Hematopoietic multipotent progenitor cell treated with erythropoietin and hydrocortisone succinate and interleukin-3 and kit ligand, for 15 days (in vitro differentiated cells): Measurements from ENCODE around the gene LAMC1.

Experiments
- DNase-seq: peaks from one replicate; pipeline ENCODE4 v3.0.0-alpha.2; 2015; ENCODE audit warnings: low spot score

Gene LAMC1

DNA sequence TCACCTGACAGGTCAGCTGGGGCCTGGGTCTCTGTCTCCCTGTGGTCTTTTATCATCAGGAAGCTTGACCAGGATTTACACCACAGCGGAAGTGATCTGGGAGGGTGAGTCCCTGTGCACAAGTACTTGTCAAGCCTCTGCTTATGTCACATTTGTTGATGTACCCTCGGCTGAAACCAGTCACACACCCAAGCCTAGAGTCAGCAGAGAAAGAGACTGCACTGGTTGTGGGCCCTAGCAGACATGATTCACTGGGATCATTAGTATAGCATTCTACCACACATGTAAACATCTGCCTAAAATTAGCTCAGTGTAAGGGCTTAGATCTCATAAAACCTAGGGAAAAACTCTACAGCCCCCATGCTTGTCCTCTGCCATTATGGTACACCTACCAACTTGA lies 83.5 kb downstream of the LAMC1 start:
- no peak for DNase-seq

DNA sequence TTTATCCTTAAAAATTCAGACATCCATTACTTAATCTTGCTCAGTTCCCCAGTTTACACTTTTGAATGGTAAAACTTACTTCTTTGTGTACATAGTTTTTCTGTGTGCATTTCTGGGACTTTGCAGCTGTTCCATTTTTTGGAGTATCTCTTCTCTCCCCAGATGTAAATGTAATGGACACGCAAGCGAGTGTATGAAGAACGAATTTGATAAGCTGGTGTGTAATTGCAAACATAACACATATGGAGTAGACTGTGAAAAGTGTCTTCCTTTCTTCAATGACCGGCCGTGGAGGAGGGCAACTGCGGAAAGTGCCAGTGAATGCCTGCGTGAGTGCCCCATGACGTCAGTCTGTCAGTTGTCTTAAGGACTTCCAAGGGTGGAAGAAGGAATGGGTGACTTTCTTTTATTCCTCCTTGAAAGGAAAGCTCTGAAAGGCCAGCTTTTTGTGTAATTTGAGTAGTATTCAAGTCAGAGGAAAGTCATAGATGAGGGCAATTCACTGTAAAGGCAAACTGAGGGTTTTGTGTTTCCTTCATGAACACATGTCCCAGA lies 87.2 kb downstream of the LAMC1 start:
- no peak for DNase-seq

DNA sequence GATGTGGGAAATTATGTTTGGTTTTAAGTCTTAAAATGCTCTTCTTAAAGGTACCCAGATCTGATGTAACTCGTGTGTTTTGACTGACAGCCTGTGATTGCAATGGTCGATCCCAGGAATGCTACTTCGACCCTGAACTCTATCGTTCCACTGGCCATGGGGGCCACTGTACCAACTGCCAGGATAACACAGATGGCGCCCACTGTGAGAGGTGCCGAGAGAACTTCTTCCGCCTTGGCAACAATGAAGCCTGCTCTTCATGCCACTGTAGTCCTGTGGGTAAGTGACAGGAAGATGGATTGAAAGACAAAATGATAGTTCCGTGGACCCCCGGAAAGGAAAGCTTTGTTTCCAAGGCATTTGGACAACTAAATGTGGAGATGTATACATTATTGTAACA lies 91.2 kb downstream of the LAMC1 start:
- no peak for DNase-seq

DNA sequence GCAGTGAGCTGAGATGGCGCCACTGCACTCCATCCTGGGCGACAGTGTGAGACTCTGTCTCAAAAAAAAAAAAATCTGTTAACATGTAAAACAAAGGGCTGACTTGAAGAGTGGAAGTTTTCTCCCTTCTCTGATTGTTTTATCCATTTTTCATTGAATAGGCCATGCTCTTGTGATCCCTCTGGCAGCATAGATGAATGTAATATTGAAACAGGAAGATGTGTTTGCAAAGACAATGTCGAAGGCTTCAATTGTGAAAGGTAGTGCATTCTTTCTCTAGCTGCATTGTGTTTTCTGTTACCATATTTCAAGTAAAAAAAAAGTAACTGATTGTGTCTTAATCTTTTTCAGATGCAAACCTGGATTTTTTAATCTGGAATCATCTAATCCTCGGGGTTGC lies 93.2 kb downstream of the LAMC1 start:
- DNase-seq = no peak

DNA sequence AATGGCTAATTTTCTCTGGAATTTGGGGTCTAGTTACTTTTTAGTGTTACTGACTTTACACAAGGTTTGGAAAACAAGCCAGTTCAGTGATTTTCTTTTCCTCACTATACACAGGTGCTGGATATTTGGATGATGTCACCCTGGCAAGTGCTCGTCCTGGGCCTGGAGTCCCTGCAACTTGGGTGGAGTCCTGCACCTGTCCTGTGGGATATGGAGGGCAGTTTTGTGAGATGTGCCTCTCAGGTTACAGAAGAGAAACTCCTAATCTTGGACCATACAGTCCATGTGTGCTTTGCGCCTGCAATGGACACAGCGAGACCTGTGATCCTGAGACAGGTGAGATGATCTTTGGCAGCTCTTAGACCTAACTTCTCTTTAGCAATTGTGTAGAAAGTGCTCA lies 98.4 kb downstream of the LAMC1 start:
- DNase-seq = no peak

DNA sequence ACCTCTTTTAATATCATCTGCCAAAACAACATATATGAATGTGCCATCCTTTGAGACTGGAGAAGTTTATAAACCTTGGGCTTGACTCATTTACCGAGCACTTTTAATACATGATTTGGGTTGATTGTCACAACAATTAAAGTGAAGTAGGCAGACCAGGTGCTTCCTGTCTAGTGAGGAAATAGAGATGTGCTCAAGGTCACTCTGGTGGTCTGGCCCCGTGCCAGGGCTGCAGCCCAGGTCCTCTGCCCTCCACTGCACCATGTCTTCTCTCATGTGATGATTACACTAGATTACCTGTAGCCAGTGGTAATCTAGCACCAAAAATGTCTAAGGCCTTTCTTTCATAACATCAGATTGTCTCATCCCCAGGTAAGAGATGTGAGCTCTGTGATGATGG lies 101.0 kb downstream of the LAMC1 start:
- no peak for DNase-seq

DNA sequence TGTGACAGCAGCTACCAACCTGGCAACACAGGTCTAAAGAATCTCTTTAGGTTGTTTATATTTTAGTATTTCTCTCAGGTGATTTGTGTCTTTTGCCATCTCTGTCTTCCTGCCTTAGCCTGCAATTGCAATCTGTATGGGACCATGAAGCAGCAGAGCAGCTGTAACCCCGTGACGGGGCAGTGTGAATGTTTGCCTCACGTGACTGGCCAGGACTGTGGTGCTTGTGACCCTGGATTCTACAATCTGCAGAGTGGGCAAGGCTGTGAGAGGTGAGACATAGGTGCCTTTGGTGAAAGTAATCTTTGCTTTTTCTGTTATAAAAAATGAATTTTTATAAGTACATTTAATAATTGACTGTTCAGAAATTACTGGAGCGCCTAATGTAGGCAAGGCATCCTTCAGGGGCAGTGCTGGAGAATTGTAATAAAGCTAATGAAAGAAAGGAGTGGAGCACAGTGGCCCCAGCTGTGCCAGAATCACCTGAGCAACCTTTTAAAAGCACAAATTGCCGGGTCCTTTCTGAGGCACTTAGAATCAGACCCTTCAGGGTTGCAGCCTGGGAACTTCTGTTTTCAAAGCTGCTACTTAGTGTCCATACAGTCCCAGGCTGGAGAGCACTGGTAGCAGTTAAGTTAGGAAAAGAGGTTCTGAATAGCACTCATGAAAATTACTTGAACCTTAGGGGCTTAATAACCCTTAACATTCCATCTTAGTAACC lies 102.2 kb downstream of the LAMC1 start:
- no peak for DNase-seq

DNA sequence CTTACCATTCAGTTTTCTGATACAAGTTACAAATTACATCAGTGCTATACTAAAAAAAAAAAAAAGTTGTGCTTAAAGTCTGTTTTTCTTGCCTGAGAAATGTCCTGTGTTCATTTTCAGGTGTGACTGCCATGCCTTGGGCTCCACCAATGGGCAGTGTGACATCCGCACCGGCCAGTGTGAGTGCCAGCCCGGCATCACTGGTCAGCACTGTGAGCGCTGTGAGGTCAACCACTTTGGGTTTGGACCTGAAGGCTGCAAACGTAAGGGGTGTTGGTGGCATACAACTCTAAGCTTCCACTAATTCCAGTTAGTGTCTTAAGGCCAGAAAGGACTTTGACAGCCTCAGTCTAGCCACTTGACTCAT lies 102.8 kb downstream of the LAMC1 start:
- no peak for DNase-seq

DNA sequence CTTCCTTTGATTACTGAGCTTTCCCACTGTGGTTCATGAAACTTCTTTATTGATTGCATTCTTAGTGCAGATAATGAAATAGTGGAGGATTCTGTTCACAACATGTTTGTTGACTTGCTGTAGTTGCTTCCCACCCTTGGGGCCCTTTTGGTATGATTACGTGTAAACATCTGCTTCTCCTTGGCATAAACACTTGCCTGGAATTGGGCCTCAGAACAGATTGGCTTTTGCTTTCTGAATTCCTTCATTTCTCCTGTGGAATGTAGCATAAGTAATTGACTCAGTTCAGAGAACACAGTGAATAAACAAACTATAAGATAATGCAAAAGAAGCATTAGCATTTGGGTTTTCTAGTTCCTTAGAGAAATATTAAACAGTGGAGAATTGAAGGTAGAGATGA lies 103.3 kb downstream of the LAMC1 start:
- no peak for DNase-seq

DNA sequence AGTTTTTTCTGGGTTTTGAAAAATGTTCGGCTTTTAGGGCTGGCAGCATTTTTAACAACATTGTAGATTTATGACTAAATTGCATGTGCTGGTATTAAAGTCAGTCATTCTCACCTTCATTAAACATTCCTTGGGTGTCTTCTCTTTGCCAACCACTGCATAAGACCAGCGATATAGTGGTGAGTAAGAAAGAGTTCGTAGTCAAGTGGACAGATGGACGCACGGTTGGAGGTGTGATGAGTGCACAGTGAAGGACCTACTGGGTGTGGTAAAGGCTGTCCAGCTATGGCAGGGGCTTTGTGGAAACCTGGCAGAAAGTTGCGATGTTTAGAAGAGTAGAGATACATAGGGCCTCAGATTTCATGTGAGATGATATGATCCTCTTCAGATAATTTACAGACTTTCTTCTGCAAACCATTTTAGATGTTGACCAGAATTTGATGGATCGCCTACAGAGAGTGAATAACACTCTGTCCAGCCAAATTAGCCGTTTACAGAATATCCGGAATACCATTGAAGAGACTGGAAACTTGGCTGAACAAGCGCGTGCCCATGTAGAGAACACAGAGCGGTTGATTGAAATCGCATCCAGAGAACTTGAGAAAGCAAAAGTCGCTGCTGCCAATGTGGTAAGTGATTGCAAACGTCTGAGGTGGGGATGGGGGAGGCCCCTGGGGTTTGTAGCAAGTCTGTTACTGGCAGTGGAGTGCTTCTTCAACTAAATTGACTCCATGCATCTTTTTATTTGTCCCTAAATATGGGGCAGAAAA lies 106.9 kb downstream of the LAMC1 start:
- DNase-seq = no peak

DNA sequence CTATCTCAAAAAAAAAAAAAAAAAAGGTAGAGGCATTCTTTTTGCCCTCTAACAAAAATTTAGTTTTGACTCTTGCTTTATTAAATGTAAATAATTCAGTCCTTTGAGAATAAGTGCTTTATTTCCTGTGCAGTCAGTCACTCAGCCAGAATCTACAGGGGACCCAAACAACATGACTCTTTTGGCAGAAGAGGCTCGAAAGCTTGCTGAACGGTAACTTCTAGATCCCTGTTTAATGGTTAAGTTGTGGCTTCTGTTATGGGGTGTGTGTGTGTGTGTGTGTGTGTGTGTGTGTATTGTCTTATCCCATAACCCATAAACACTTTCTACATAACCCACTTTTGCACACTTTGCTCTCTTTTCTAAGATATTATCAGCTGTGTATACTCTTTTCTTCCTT lies 107.9 kb downstream of the LAMC1 start:
- DNase-seq = no peak

DNA sequence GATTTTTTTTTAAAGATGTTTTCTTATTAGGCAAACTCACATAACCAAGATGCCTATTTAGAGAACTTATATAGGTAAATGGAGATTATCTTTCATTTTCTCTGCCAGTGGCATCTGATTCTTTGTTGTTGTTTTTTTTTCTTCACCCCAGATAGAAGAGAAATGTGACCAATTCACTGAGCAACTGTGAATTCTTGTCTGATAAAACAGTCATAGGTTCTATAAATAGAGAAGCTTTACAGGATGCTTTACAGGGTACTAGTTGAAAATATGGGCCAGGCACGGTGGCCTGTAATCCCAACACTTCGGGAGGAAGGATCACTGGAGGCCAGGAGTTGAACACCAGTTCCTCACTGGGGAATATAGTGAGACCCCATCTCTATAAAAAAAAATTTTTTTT lies 112.1 kb downstream of the LAMC1 start:
- DNase-seq = no peak

DNA sequence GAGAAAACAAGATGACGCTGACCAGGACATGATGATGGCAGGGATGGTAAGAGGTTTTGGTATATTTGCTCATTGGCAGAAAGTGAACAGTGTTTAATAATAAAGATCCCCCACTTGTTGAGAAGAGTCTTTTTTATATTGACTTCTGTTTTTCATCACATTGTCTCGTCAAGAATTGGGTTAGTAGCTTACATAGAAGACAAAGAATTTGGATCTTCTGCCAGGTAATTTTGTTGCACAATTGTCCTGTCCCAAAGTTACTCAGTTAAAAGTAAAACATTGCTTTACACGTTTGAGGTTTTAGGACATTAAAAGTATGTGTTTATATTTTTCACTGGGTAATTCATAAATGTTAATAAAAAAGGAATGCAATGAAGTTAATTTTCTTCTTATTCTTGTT lies 114.6 kb downstream of the LAMC1 start:
- no peak for DNase-seq

DNA sequence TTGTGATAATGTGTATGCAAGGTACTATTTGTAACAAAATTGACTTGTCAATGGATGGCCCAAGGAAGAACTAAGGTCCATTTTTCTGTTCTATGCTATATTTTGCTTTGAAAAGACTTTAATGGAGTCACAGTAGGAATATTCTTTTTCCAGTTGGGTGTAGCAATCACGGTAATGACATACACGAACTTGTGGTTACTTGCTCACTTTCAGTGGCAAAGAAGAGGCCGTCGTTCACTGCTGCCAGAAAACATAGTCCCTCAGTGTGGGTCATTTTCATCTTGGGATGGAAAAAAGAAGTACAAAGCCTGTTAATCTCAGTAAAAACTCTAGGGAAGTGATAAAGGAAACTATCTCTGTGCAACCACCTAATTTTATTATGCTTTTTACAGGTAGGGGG lies 115.1 kb downstream of the LAMC1 start:
- DNase-seq = no peak

DNA sequence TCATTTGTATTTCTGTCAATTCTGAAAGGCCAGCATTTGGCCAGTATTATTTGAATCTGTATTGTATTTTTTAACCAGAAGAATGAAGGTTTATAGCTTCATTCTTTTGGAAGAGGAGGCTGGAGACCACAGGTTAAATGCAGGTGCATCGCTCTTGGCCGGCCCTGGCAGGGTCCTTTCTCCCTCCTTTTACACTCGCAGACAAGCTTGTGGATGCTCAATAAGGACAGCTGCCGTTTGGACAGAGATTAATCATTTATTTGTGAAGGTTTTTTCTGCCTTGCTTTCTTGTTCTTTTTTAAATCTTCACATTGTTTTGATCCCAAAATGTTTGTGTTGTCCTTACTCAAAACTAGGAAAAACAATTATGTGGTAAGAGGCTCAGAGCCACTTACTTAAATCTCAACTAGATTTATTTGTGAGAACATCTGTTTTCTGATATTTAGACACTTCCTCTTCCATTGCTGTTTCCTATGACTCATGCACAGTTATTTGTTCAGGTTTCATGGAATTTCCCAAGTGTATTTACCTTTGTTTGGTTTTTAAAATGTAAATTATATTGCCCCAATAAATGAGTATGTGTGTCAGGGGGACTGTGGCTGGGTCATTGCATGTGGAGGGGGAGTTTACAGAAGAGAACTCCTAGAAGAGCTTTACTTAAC lies 116.2 kb downstream of the LAMC1 start:
- DNase-seq = no peak

DNA sequence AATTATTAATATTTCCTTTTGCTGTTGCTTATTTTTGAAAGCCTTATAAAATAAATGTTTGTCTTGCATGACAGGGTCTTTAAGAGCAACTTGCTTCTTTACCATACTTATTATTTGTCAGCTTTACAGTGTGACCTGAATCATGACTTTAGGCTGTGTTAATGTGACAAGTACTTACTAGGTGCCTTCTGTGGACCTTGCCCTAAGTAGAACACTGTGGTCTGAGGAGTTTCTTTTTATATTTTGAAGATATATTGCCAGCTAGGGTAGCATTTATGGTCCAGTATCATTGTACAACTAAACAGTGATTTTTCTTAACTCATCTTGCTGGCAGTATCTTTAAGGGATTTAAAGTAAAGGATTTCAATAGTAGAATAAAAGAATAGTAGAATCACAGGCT lies 117.4 kb downstream of the LAMC1 start:
- no peak for DNase-seq

DNA sequence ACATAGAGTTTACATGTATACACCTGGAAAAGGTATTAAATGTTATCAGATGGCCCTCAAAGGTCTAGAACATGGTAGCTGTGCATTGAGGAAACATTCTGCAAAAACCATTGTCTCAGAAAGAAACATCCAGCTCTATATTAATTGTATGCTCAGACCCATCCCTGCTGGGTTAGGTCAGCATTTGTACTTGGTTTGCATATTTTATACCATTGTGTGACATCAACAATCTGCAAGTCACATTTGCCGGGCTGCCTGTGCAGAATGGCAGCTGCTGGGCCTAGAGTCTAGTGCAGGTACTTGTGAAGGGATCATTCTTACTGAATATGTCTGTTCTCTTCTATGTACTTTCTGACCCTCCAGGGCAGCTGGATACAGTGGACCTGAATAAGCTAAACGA lies 119.0 kb downstream of the LAMC1 start:
- no peak for DNase-seq

DNA sequence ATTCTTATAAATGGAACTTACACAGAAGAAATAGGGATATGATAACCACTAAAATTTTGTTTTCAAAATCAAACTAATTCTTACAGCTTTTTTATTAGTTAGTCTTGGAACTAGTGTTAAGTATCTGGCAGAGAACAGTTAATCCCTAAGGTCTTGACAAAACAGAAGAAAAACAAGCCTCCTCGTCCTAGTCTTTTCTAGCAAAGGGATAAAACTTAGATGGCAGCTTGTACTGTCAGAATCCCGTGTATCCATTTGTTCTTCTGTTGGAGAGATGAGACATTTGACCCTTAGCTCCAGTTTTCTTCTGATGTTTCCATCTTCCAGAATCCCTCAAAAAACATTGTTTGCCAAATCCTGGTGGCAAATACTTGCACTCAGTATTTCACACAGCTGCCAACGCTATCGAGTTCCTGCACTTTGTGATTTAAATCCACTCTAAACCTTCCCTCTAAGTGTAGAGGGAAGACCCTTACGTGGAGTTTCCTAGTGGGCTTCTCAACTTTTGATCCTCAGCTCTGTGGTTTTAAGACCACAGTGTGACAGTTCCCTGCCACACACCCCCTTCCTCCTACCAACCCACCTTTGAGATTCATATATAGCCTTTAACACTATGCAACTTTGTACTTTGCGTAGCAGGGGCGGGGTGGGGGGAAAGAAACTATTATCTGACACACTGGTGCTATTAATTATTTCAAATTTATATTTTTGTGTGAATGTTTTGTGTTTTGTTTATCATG lies 120.5 kb downstream of the LAMC1 start:
- no peak for DNase-seq

DNA sequence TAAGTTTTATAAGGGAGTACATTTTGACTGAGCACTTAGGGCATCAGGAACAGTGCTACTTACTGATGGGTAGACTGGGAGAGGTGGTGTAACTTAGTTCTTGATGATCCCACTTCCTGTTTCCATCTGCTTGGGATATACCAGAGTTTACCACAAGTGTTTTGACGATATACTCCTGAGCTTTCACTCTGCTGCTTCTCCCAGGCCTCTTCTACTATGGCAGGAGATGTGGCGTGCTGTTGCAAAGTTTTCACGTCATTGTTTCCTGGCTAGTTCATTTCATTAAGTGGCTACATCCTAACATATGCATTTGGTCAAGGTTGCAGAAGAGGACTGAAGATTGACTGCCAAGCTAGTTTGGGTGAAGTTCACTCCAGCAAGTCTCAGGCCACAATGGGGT lies 121.5 kb downstream of the LAMC1 start:
- DNase-seq = no peak

DNA sequence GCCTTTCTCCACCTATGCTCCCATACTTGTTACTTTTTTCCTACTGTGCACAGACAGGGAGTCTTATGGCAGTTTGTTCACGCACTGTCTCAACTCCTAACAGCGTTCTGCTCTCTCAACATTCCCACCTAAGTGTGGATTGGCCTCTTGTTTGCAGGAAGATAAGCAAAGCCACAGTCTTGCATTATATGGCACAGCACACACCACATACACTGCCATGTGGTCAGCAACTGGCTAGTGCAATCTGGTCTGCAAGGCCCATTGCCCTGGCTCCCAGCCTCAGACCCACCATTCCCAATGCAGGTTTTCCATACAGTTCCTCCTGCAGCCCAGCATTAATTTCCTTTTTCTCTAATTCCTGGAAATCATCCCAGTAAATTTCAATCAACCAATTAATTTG lies 124.5 kb downstream of the LAMC1 start:
- DNase-seq = no peak

DNA sequence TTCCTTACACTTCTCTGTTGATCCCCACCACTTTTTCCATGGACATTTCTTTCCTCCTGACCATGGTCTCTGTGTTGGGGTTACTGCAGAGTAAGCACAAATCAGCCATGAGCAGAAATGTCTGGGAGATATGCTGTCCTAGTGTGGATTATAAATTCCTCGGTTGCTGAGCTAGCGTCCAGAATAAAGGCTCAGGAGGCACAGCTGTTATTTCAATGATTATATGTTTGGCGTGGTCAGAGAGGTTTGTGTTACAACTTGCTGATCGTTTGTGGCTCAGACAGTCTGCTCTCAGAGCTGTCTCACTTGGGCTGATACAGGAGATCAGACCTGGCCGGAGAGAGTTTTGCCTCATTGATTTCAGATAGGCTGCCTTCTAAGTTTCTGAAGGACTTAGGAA lies 125.4 kb downstream of the LAMC1 start:
- no peak for DNase-seq

DNA sequence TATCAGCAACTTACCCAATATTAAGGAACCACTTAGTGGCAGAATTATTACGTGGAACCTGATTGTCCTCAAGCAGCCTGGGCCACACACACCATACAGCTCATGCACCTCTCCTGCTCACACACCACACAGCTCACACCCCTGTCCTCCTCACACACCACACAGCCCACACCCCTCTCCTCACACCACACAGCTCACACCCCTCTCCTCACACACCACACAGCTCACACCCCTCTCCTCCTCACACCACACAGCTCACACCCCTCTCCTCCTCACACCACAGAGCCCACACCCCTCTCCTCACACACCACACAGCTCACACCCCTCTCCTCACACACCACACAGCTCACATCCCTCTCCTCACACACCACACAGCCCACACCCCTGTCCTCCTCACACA lies 126.1 kb downstream of the LAMC1 start:
- no peak for DNase-seq
